Measurements from ENCODE around the gene ZWILCH. TPM values are rescaled to one million over a fixed set of nuclear protein-coding genes. Genes with fewer than 3 reads are reported as not detected.

The ZWILCH gene
- total RNA-seq, 2 experiments from 2014 or later = 21.6 to 23.3 TPM

DNA sequence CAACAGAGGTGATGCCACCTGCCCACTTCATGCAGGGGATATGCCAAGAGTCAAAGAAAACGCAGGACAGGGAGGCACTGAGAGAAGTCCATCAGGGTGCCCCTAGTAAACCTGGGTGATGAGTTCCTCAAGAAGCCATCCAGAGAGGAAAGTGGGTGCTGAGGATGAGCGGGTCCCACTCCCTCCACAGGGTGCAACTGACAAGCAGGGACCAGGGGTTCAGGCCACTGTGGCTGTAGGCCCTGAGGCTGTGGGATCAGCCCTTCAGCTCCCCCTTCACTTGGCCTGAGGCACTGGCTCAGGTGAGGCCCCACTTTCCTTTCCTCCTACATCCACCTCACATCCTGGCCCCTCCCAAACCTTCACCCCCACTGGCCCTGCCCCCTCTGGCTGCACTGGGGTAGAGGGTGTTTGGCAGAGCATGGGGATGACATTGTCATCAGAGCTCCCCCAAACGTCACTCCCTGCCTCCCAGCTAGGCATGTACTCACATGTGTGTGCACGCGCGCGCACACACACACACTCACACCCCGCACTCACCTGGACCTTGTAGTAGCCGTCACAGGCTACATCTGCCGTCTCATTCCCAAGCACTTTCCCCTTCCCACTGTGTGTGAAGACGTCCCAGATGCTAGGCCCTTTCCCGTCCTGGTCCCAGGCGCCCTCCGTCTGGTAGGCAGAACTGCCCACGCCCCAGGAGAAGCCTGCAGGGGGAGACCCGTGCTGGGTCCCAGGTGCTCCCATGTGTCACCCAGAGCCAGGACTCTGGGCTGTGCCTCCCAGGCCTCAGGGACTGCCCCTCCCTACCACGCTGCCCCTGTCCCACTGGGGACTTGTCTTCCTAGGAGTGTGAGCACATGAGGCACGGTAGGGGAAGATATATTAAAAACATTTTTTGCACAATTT, 59.3 kb downstream of the ZWILCH start:
- Mint-ChIP-seq H3K36me3 (ENCODE audit: low read depth) (no peaks in the 10 kb centered on the region), H3K27me3 (ENCODE audit: low read depth) (no peaks in the 10 kb centered on the region), H3K9me3 (no peaks in the 10 kb centered on the region), H3K4me1 (ENCODE audit: low read depth) (peaks cover 5% of the 10 kb centered on the region), H3K27ac (no peak overlapping the region), H3K4me3 (no peak overlapping the region)
- CTCF ChIA-PET = interaction anchor here (0.6 kb wide), 1 partner anchor 386 kb away, joined by 3 read pairs; no protein-coding TSS in a partner anchor
- intact Hi-C loops (cut with micrococcal nuclease) = no loop called here
- no peak for DNase-seq

DNA sequence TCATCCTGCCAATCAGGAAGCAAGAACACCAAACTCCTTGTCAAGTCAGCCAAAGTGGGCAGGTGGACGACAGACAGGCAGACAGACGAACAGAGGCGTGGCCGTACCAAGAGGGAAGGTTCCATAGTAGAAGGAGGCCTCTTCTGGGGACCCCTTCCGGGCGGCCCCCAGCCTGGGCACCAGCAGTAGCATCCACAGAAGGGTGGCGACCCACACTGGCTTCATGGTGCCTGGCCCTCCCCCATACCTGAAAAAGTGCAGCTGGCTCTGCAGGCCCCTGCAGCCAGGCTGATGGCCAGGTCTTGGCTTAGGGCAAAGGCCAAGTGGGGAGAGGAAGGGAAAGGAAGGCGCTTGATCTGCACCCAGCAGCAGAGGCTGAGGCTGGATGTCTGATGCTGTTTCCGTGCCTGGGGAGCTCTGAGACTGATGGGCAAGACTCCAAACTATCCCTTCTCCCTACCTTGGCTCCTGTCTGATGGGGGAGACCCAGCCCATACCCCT, 60.1 kb downstream of the ZWILCH start:
- Mint-ChIP-seq H3K27ac (no peak overlapping the region), H3K4me3 (no peak overlapping the region), H3K27me3 (ENCODE audit: low read depth) (no peaks in the 10 kb centered on the region), H3K9me3 (no peaks in the 10 kb centered on the region), H3K36me3 (ENCODE audit: low read depth) (no peaks in the 10 kb centered on the region), H3K4me1 (ENCODE audit: low read depth) (peaks cover 5% of the 10 kb centered on the region)
- DNase-seq = no peak
- intact Hi-C loops (cut with micrococcal nuclease) = no loop called here
- CTCF ChIA-PET = no interaction called here

DNA sequence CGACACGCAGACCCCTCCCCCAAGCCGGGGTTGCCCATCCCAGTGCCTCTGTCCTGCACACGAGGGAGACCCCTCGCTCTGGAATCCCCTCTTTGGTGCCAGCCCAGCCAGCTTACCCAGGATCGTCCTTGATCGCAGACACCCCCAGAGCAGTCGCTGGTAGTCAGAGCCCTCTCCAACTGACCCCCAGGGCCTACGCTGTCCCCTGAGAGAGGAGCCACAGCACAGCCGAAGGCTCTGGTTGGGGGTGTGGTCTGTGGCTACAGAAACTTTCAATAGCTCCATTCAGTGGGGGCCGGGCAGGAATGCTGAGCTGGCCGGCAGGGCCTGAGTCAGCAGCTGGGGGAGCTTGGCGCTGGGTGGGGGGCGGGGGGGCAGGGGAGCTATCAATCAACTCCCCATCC, 60.6 kb downstream of the ZWILCH start, which contains the start of gene LCTL:
TSS of gene LCTL (minus strand) at position 258 of the 404 bp plus-strand sequence. CDS start 633 bp downstream, outside the sequence.
- CTCF ChIA-PET = interaction anchor here (1.5 to 2.6 kb wide), 2 partner anchors 16 to 59 kb away, joined by 3 to 6 read pairs; no protein-coding TSS in a partner anchor
- H3K9me3 Mint-ChIP-seq = no peaks in the 10 kb centered on the region
- H3K4me3 Mint-ChIP-seq = no peak within 1 kb of the TSS
- H3K27me3 Mint-ChIP-seq (ENCODE audit: low read depth) = no peaks in the 10 kb centered on the region
- intact Hi-C loops (cut with micrococcal nuclease) = no loop called here
- no peak within 1 kb of the TSS for H3K27ac Mint-ChIP-seq
- H3K36me3 Mint-ChIP-seq (ENCODE audit: low read depth) = no peaks in the 10 kb centered on the region
- peaks cover 5% of the 10 kb centered on the region for H3K4me1 Mint-ChIP-seq (ENCODE audit: low read depth)
- no peak for DNase-seq

DNA sequence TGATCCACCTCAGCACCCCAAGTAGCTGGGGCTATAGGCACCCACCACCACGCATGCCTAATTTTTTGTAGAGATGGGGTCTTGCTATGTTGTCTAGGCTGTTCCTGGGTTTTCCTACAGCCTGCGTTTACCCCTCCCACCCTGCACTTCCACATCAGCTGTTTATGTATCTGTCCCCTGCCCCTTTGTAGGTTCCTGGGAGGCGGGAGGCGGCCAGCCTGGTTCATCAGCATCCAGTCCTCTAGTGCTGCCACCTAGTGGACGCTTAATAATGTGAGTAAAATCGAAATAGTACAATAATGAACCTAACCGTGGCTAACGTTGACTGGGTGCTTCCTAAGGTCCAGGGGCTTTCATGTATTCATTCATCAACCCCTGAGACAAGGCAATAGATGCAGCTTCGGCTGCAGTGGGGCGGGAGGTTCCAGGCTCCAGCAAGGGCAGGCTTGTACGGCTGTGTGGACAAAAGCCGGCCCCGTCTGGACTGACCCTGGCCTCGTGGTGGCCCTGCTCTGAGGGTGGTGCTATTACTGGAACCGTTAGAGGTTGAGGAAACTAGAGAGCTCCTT, 61.9 kb downstream of the ZWILCH start:
- no peak overlapping the region for H3K27ac Mint-ChIP-seq

GRCh38 chr15:66567897-66568296, 62.8 kb downstream of the ZWILCH start:
- Mint-ChIP-seq H3K4me1 (ENCODE audit: low read depth) (peaks cover 5% of the 10 kb centered on the region), H3K27me3 (ENCODE audit: low read depth) (no peaks in the 10 kb centered on the region), H3K4me3 (no peak overlapping the region), H3K36me3 (ENCODE audit: low read depth) (no peaks in the 10 kb centered on the region), H3K9me3 (no peaks in the 10 kb centered on the region), H3K27ac (no peak overlapping the region)
- intact Hi-C loops (cut with micrococcal nuclease) = no loop called here
- CTCF ChIA-PET = interaction anchor here (0.7 to 2.6 kb wide), 2 partner anchors 19 to 61 kb away, joined by 3 to 6 read pairs; no protein-coding TSS in a partner anchor
- no peak for DNase-seq

More for the DNA sequence above, 61.9 kb downstream of the ZWILCH start:
- H3K4me1 Mint-ChIP-seq (ENCODE audit: low read depth) = peaks cover 5% of the 10 kb centered on the region
- peak; percentile 70 for DNase-seq
- H3K36me3 Mint-ChIP-seq (ENCODE audit: low read depth) = no peaks in the 10 kb centered on the region
- H3K9me3 Mint-ChIP-seq = no peaks in the 10 kb centered on the region
- H3K4me3 Mint-ChIP-seq = no peak overlapping the region
- intact Hi-C loops (cut with micrococcal nuclease) = no loop called here
- CTCF ChIA-PET = interaction anchor here (0.7 to 2.6 kb wide), 4 partner anchors 14 to 60 kb away, joined by 3 to 6 read pairs (median 3); no protein-coding TSS in a partner anchor
- no peaks in the 10 kb centered on the region for H3K27me3 Mint-ChIP-seq (ENCODE audit: low read depth)

DNA sequence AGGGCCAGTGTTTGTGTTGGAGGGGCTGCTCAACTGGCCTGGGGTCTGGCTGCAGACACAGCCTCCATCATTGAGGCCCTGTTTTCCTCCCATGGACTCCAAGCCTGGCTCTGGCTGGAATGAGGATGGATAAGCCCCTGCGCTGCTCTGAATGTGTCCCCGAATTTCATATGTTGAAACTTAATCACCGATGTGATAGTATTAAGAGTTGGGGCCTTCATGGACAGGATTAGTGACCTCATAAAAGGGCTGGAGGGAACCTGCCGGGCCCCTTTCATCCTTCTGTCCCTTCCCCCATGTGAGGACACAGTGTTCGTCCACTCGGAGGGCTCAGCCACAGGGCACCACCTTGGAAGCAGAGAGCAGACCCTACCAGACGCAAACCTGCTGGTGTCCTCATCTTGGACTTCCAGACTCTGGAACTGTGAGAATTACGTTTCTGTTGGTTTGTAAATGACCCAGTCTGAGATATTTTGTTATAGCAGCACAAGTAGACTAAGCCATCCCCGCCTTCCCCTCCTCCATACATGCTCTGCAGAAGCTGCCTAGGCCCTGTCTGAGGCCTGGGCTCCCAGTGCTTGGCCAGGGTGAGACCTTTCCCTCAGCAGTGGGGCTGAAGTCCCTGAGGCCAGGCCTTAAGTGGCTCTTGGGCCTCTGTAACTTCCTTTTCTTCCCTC, 64.5 kb downstream of the ZWILCH start:
- H3K4me3 Mint-ChIP-seq = no peak overlapping the region
- intact Hi-C loops (cut with micrococcal nuclease) = no loop called here
- no peaks in the 10 kb centered on the region for H3K9me3 Mint-ChIP-seq
- CTCF ChIA-PET = no interaction called here
- peaks cover 8% of the 10 kb centered on the region for H3K4me1 Mint-ChIP-seq (ENCODE audit: low read depth)
- no peaks in the 10 kb centered on the region for H3K27me3 Mint-ChIP-seq (ENCODE audit: low read depth)
- H3K36me3 Mint-ChIP-seq (ENCODE audit: low read depth) = no peaks in the 10 kb centered on the region
- no peak overlapping the region for H3K27ac Mint-ChIP-seq
- DNase-seq = no peak

DNA sequence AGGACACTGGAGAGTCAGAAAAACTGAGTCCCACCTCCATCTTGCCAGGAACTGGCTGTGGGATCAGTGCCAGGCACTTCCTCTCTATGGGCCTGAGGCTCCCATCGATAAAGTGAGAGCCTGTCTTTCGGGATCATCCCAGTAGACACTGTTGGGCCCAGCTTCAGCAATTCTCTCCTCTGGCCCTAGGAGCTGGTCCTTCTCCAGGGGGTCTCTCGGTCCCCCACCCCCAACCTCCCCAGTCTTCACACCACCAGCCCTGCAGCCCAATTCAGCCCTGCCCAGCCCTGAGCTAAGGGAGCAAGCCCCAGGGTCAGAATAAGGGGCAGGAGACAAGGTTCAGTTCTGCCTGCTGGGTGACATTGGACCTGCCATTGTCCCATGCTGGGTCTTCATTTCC, 65.2 kb downstream of the ZWILCH start:
- Mint-ChIP-seq H3K27me3 (ENCODE audit: low read depth) (no peaks in the 10 kb centered on the region), H3K9me3 (no peaks in the 10 kb centered on the region), H3K36me3 (ENCODE audit: low read depth) (no peaks in the 10 kb centered on the region), H3K27ac (no peak overlapping the region), H3K4me3 (no peak overlapping the region), H3K4me1 (ENCODE audit: low read depth) (peaks cover 8% of the 10 kb centered on the region)
- DNase-seq = no peak
- intact Hi-C loops (cut with micrococcal nuclease) = no loop called here
- CTCF ChIA-PET = no interaction called here

DNA sequence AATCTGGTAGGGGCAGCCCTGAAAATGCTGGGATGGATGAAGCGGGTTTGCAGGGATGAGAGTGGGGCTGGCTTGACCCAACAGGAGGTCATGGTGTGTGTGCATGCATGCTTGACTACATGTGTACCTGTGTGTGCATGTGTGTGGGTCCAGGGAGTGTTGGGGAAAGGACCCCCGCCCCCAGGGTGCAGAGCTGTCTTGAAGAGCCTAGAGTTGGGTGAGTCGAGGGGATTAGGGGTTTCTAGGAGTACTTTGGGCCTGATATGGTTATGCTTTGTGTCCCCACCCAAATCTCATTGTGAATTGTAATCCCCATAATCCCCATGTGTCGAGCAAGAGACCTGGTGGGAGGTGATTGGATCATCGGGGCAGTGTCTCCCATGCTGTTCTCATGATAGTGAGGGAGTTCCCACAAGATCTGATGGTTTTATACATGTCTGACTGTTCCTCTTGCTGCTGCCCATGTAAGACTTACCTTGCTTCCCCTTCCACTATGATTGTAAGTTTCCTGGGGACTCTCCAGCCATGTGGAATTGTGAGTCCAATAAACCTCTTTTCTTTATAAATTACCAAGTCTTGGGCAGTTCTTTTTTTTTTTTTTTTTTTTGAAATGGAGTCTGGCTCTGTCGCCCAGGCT, 65.8 kb downstream of the ZWILCH start:
- DNase-seq = no peak
- Mint-ChIP-seq H3K4me1 (ENCODE audit: low read depth) (peaks cover 8% of the 10 kb centered on the region), H3K27me3 (ENCODE audit: low read depth) (no peaks in the 10 kb centered on the region), H3K27ac (no peak overlapping the region), H3K36me3 (ENCODE audit: low read depth) (no peaks in the 10 kb centered on the region), H3K9me3 (no peaks in the 10 kb centered on the region), H3K4me3 (no peak overlapping the region)
- intact Hi-C loops (cut with micrococcal nuclease) = no loop called here
- CTCF ChIA-PET = interaction anchor here (0.7 kb wide), 1 partner anchor 9 kb away, joined by 3 read pairs; no protein-coding TSS in a partner anchor

- CTCF ChIA-PET = no interaction called here
- intact Hi-C loops (cut with micrococcal nuclease) = no loop called here
- Mint-ChIP-seq H3K36me3 (ENCODE audit: low read depth) (no peaks in the 10 kb centered on the region), H3K4me3 (no peak overlapping the region), H3K9me3 (no peaks in the 10 kb centered on the region), H3K4me1 (ENCODE audit: low read depth) (peaks cover 3% of the 10 kb centered on the region), H3K27ac (no peak overlapping the region), H3K27me3 (ENCODE audit: low read depth) (no peaks in the 10 kb centered on the region)
- no peak for DNase-seq
Observed at GRCh38 chr15:66572146-66572545, 67.0 kb downstream of the ZWILCH start.

DNA sequence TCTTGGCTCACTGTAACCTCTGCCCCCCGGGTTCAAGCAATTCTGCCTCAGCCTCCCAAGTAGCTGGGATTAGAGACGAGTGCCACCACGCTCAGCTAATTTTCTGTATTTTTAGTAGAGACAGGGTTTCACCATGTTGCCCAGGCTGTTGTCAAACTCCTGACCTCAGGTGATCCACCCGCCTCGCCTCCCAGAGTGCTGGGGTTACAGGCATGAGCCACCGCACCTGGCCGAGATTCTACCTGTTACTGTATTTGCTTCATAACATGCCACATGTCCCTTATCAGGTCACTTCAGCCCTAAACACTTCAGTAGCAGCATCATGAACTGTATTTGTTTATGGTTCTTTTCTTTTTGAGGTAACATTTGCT, 68.2 kb downstream of the ZWILCH start:
- CTCF ChIA-PET = no interaction called here
- peaks cover 2% of the 10 kb centered on the region for H3K4me1 Mint-ChIP-seq (ENCODE audit: low read depth)
- no peak overlapping the region for H3K27ac Mint-ChIP-seq
- no peak overlapping the region for H3K4me3 Mint-ChIP-seq
- intact Hi-C loops (cut with micrococcal nuclease) = no loop called here
- no peaks in the 10 kb centered on the region for H3K36me3 Mint-ChIP-seq (ENCODE audit: low read depth)
- no peak for DNase-seq
- H3K9me3 Mint-ChIP-seq = no peaks in the 10 kb centered on the region
- no peaks in the 10 kb centered on the region for H3K27me3 Mint-ChIP-seq (ENCODE audit: low read depth)

GRCh38 chr15:66573719-66574595, 68.8 kb downstream of the ZWILCH start:
- Mint-ChIP-seq H3K4me1 (ENCODE audit: low read depth) (peaks cover 2% of the 10 kb centered on the region), H3K36me3 (ENCODE audit: low read depth) (no peaks in the 10 kb centered on the region), H3K9me3 (no peaks in the 10 kb centered on the region), H3K4me3 (no peak overlapping the region), H3K27me3 (ENCODE audit: low read depth) (no peaks in the 10 kb centered on the region), H3K27ac (no peak overlapping the region)
- CTCF ChIA-PET = no interaction called here
- intact Hi-C loops (cut with micrococcal nuclease) = no loop called here
- DNase-seq = no peak

Data from activated naive CD4-positive, alpha-beta T cell treated with anti-CD3 and anti-CD28 coated beads for 36 hours (primary cell).